Ovary (tissue), 9 donors: ENCODE measurements around the gene MAFF. TPM values are rescaled to one million over a fixed set of nuclear protein-coding genes. Genes with fewer than 3 reads are reported as not detected.

Source experiments
- DNase-seq, 5 donors: peaks; one replicate each; pipeline ENCODE4 v3.0.0-alpha.2; 2019 to 2020
- H3K27ac ChIP-seq, 2 donors: fragments of 200-600 bp; one replicate each; pipeline versions ENCODE4 v1.5.1 to v1.8.0; 2019 to 2022
- H3K27me3 ChIP-seq: fragments of 200-600 bp; one replicate; pipeline ENCODE4 v1.8.0; 2022
- H3K36me3 ChIP-seq: fragments of 200-600 bp; sonication (generic); one replicate; pipeline ENCODE4 v1.5.1; 2019
- H3K4me1 ChIP-seq: one replicate; pipeline ENCODE4 v1.8.1; 2013; ENCODE audit warnings: mild to moderate bottlenecking, moderate library complexity; ENCODE audit not compliant: insufficient read depth
- H3K4me3 ChIP-seq: fragments of 200-600 bp; sonication (generic); one replicate; pipeline ENCODE4 v1.5.1; 2017
- H3K9me3 ChIP-seq, 2 donors: fragments of 200-600 bp in 1 of 2; sonication (generic) in 1 of 2; one replicate each; pipeline versions ENCODE4 v1.5.1 to v1.8.1; 2013 to 2019; ENCODE audit warnings: mild to moderate bottlenecking in 1 of 2, moderate library complexity in 1 of 2
- EP300 ChIP-seq: sonication (generic); formaldehyde crosslinking; IDR thresholded peaks from one replicate; pipeline ENCODE4 v1.6.1; 2017; ENCODE audit warnings: antibody characterized with exemption
- POLR2A ChIP-seq: fragments of 450-650 bp; IDR thresholded peaks from one replicate; pipeline ENCODE4 v1.6.1; 2017; ENCODE audit warnings: antibody characterized with exemption, mild to moderate bottlenecking, moderate library complexity
- WGBS, 3 donors: extraction: QIAGEN DNeasy Blood & Tissue Kit in 1 of 3; methylation state at CpG; one replicate each; pipeline versions ENCODE4 v1.1.5 to v1.1.7; 2013 to 2017; 5-methylcytosine and 5-hydroxymethylcytosine counted together
- intact Hi-C, 4 donors: fragments of 100-400 bp; cut with DNase I; formaldehyde crosslinking; loops; one replicate each; pipeline versions ENCODE4 v1.11.0 to v1.15.1; 2022 to 2023
- polyA plus RNA-seq, 2 donors: library from polyadenylated mRNA; stranded (reverse); fragments of 200-250 nt in 1 of 2; fragments of 350-450 nt in 1 of 2; fragmentation: Illumina TruSeq in 1 of 2; extraction: RNeasy Lipid Tissue Mini Kit (QIAGEN cat#74804) in 1 of 2; gene quantifications; one replicate each; pipeline ENCODE4 v1.2.3, GENCODE V29; 2013 to 2014
- total RNA-seq, 7 donors: library from RNA; depleted of rRNA in 2 of 7; stranded (reverse); fragments of >200 nt in 2 of 7; fragmentation: NEBNext Ultra II Directional in 3 of 7; extraction: Animal tissue kit (Norgen Biotek cat#: 25700) in 3 of 7; gene quantifications; one replicate each; pipeline versions ENCODE4 v1.1.0 to v1.2.4, GENCODE V29; 2016 to 2023
- TF ChIP-seq, protein P1 (sequence below), 3 donors: fragments of 450-650 bp in 2 of 3; fragments of 200-600 bp in 1 of 3; IDR thresholded peaks; one replicate each; pipeline versions ENCODE4 v1.5.1 to v1.8.0; 2016 to 2022; ENCODE audit warnings: antibody characterized with exemption in 3 of 3, mild to moderate bottlenecking in 1 of 3
- donor health status: DM: no; HTN: no; CAD: no; lungs with moderate emphysema.
- donor health status: DM: no; HTN: no; CAD: no.
- donor health status: Bipolar disorder and iron deficiency.
- donor health status: DM: yes; HTN: yes; CAD: no.
- donor health status: DM: no; HTN: no; CAD: no.
- donor health status: DM: yes; HTN: yes; CAD: no.

The MAFF gene
- total and polyA plus RNA-seq, 9 donors = 13.3 to 153 (median 19.4) TPM

DNA sequence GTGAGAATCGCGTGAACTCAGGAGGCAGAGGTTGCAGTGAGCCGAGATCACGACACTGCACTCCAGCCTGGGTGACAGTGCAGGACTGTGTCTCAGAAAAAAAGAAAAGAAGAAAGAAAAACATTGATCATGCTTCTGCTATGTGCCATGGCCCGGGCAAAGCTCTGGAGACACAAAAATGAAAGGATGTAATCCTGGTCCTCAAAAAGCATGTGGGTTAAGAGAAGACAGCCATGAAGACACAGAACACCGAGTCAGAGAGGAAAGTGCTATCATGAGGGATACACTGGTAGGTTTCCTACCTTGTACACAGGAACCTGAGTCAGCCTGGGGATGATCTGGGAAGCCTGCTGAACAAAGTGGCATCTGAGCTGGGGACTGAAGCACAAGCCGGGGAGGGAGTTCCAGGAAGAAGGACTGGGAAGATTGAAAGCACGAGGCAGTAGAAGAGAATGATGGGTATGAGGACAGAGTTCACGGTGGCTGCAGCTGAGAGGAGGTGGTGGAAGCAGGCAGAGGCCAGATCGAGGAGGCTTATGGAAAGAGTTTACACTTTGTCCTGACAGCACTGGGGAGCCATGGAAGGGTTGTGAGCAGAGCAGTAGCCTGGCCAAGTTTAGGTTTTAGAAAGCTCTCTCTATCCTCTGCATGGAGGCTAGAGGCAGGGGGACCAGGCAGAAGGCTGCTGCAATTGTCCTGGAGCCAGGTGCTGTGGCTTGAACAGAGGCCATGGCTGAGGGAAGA is 9.9 kb upstream of the MAFF start:
- Histone ChIP-seq H3K27me3 (no peaks in the 10 kb centered on the region), H3K4me1 (peaks cover 3% of the 10 kb centered on the region), H3K36me3 (no peaks in the 10 kb centered on the region), H3K4me3 (no peak overlapping the region), H3K9me3 (no peaks in the 10 kb centered on the region), H3K27ac (no peak overlapping the region)
- TF ChIP-seq POLR2A = no peak
- no peak for TF ChIP-seq EP300
- TF ChIP-seq, protein P1, sequence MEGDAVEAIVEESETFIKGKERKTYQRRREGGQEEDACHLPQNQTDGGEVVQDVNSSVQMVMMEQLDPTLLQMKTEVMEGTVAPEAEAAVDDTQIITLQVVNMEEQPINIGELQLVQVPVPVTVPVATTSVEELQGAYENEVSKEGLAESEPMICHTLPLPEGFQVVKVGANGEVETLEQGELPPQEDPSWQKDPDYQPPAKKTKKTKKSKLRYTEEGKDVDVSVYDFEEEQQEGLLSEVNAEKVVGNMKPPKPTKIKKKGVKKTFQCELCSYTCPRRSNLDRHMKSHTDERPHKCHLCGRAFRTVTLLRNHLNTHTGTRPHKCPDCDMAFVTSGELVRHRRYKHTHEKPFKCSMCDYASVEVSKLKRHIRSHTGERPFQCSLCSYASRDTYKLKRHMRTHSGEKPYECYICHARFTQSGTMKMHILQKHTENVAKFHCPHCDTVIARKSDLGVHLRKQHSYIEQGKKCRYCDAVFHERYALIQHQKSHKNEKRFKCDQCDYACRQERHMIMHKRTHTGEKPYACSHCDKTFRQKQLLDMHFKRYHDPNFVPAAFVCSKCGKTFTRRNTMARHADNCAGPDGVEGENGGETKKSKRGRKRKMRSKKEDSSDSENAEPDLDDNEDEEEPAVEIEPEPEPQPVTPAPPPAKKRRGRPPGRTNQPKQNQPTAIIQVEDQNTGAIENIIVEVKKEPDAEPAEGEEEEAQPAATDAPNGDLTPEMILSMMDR (IDR thresholded peaks at IDR 0.05) = no peak
- DNase-seq = no peak
- 76 to 80% (median 79%) methylated on average over 10 of the region's 10 CpGs for WGBS, 3 donors
- intact Hi-C loops = no loop called here

DNA sequence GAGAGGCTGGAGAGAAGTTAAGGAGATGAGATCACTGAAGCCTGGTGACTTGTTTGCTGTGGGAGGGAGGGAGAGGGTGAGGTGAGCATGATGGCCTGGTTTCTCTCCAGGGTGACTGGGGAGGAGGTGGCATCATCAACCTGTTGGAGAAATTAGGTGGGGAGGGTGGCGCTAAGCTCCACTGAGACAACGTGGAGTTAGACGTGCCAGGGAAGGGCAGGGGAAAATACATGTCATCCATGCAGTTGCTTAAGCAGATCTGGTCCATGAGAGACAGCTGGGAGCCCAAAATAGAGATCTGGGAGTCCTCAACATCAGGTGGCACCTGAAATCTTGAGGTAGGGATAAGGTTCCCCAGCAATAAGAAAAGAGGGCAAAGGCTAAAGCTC is 9.3 kb upstream of the MAFF start:
- no peak for DNase-seq
- Histone ChIP-seq H3K27ac (no peak overlapping the region), H3K4me3 (no peak overlapping the region), H3K9me3 (no peaks in the 10 kb centered on the region), H3K27me3 (no peaks in the 10 kb centered on the region), H3K36me3 (no peaks in the 10 kb centered on the region), H3K4me1 (peaks cover 3% of the 10 kb centered on the region)
- no peak for TF ChIP-seq POLR2A
- no peak for TF ChIP-seq EP300
- TF ChIP-seq, protein P1 (IDR thresholded peaks at IDR 0.05) = no peak
- intact Hi-C loops = no loop called here
- WGBS, 3 donors = 74 to 85% (median 83%) methylated on average over 3 of the region's 3 CpGs

DNA sequence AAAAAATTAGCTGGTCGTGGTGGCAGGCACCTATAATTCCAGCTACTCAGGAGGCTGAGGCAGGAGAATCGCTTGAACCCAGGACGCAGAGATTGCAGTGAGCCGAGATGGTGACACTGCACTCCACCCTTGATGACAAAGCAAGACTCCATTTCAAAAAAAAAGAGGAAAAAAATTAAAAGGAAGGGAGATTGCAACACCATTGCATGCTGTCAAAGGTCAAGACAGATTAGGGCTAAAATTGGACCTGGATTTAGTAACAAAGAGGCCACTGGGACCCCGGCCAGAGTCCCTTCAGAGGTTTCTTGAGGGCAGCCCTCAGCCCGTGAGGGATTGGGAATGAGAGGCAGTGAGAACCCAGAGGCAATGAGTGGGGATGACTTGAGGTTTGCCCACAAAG is 8.2 kb upstream of the MAFF start:
- intact Hi-C loops = no loop called here
- H3K4me3 ChIP-seq = no peak overlapping the region
- H3K9me3 ChIP-seq = no peaks in the 10 kb centered on the region
- H3K36me3 ChIP-seq = no peaks in the 10 kb centered on the region
- DNase-seq = peak in 4 of 5 donors; percentile 73 to 82 (median 79)
- no peak overlapping the region for H3K27ac ChIP-seq
- H3K4me1 ChIP-seq = peaks cover 3% of the 10 kb centered on the region
- no peaks in the 10 kb centered on the region for H3K27me3 ChIP-seq
- 56 to 65% (median 62%) methylated on average over 6 of the region's 6 CpGs for WGBS, 3 donors
- TF ChIP-seq EP300 (no peak), POLR2A (no peak)
- TF ChIP-seq, protein P1 (IDR thresholded peaks at IDR 0.05) = no peak

DNA sequence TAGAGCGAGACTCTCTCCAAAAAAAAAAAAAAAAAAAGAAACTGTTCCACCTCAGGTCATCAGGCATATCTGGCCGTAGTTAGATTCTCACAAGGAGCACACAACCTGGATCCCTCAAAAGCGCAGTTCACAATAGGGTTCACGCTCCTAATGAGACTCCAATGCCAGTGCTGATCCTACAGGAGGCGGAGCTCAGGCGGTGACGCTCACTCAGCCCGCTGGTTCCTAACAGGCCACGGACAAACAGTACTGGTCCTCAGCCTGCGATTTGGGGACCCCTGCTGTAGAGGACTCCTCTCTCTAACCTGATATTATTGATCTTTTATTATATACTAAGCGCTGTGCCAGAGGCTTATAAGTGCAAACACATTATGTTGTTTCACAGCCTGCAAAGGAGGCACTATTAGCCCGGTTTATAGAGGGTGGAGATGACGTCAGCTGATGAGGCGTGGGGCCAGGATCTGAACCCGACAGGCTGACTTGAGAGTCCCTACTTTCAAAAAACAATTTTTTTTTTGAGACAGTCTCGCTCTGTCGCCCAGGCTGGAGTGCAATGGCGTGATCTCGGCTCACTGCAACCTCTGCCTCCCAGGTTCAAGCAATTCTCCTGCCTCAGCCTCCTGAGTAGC is 4.9 kb upstream of the MAFF start:
- 64 to 71% (median 65%) methylated on average over 19 of the region's 19 CpGs for WGBS, 3 donors

More for the DNA sequence above, 4.9 kb upstream of the MAFF start:
- Histone ChIP-seq H3K36me3 (no peaks in the 10 kb centered on the region), H3K4me3 (no peak overlapping the region), H3K4me1 (peaks cover 3% of the 10 kb centered on the region), H3K27me3 (no peaks in the 10 kb centered on the region), H3K27ac (no peak overlapping the region), H3K9me3 (no peaks in the 10 kb centered on the region)
- TF ChIP-seq EP300 (no peak), POLR2A (no peak)
- TF ChIP-seq, protein P1 (IDR thresholded peaks at IDR 0.05) = no peak
- intact Hi-C loops = no loop called here
- DNase-seq = no peak
